Measurements from ENCODE around the gene SLC34A3. TPM values are rescaled to one million over a fixed set of nuclear protein-coding genes. Genes with fewer than 3 reads are reported as not detected.

The SLC34A3 gene
- total RNA-seq, 1 donor from 2014 or later, result 0.09 TPM

GRCh38 chr9:137268538-137269201 lies 38.0 kb downstream of the SLC34A3 start:
- no peak overlapping the region for H2AFZ ChIP-seq (ENCODE audit: low read depth, low read length)
- H3K79me2 ChIP-seq (ENCODE audit: insufficient read depth, low read length), result peaks cover 21% of the 10 kb centered on the region
- H3K9ac ChIP-seq (ENCODE audit: low read length), result peak overlapping the region; percentile 43
- peaks cover 6% of the 10 kb centered on the region for H3K4me1 Mint-ChIP-seq (ENCODE audit: low read depth, unreplicated experiment)
- no peak overlapping the region for H3K4me3 Mint-ChIP-seq (ENCODE audit: unreplicated experiment)
- DNase-seq (ENCODE audit: low read depth) (no peak), FAIRE-seq (no peak)
- no peak overlapping the region for H3K27ac Mint-ChIP-seq (ENCODE audit: unreplicated experiment)
- no peaks in the 10 kb centered on the region for H3K27me3 Mint-ChIP-seq (ENCODE audit: low read depth, unreplicated experiment)
- H3K4me3 ChIP-seq (ENCODE audit: insufficient read depth, low read depth, low read length), result no peak overlapping the region
- H3K9me3 Mint-ChIP-seq (ENCODE audit: unreplicated experiment), result no peaks in the 10 kb centered on the region
- TF ChIP-seq CTCF (IDR thresholded peaks at IDR 0.05; ENCODE audit: insufficient read depth, low read depth, low read length) (no peak), EZH2 (IDR thresholded peaks at IDR 0.05; ENCODE audit: insufficient read depth, low read length) (no peak)
- no peak overlapping the region for H3K4me2 ChIP-seq (ENCODE audit: low read length)
- H3K27me3 ChIP-seq (ENCODE audit: insufficient read depth, low read length), result no peaks in the 10 kb centered on the region
- peaks cover 15% of the 10 kb centered on the region for H3K36me3 Mint-ChIP-seq (ENCODE audit: low read depth, unreplicated experiment)
- H4K20me1 ChIP-seq (ENCODE audit: insufficient read depth, low read length), result peaks cover 45% of the 10 kb centered on the region
- H3K27ac ChIP-seq (ENCODE audit: low read depth, low read length), result no peak overlapping the region
- no peaks in the 10 kb centered on the region for H3K9me3 ChIP-seq (ENCODE audit: insufficient read depth, low read depth, low read length)
- H3K36me3 ChIP-seq (ENCODE audit: insufficient read depth, low read length), result peaks cover 15% of the 10 kb centered on the region
- peaks cover 4% of the 10 kb centered on the region for H3K4me1 ChIP-seq (ENCODE audit: insufficient read depth, low read length)

GRCh38 chr9:137269231-137269772 lies 38.6 kb downstream of the SLC34A3 start:
- H3K27me3 Mint-ChIP-seq (ENCODE audit: low read depth, unreplicated experiment), result no peaks in the 10 kb centered on the region
- H3K4me3 Mint-ChIP-seq (ENCODE audit: unreplicated experiment), result no peak overlapping the region
- TF ChIP-seq CTCF (IDR thresholded peaks at IDR 0.05; ENCODE audit: insufficient read depth, low read depth, low read length) (no peak), EZH2 (IDR thresholded peaks at IDR 0.05; ENCODE audit: insufficient read depth, low read length) (no peak)
- H3K9me3 ChIP-seq (ENCODE audit: insufficient read depth, low read depth, low read length), result no peaks in the 10 kb centered on the region
- DNase-seq (ENCODE audit: low read depth) (no peak), FAIRE-seq (no peak)
- H3K36me3 Mint-ChIP-seq (ENCODE audit: low read depth, unreplicated experiment), result peaks cover 15% of the 10 kb centered on the region
- H3K4me3 ChIP-seq (ENCODE audit: insufficient read depth, low read depth, low read length), result no peak overlapping the region
- peaks cover 6% of the 10 kb centered on the region for H3K4me1 Mint-ChIP-seq (ENCODE audit: low read depth, unreplicated experiment)
- H3K36me3 ChIP-seq (ENCODE audit: insufficient read depth, low read length), result peaks cover 9% of the 10 kb centered on the region
- no peaks in the 10 kb centered on the region for H3K27me3 ChIP-seq (ENCODE audit: insufficient read depth, low read length)
- peaks cover 18% of the 10 kb centered on the region for H3K79me2 ChIP-seq (ENCODE audit: insufficient read depth, low read length)
- no peaks in the 10 kb centered on the region for H3K9me3 Mint-ChIP-seq (ENCODE audit: unreplicated experiment)
- H3K27ac ChIP-seq (ENCODE audit: low read depth, low read length), result no peak overlapping the region
- no peak overlapping the region for H3K4me2 ChIP-seq (ENCODE audit: low read length)
- peaks cover 4% of the 10 kb centered on the region for H3K4me1 ChIP-seq (ENCODE audit: insufficient read depth, low read length)
- H4K20me1 ChIP-seq (ENCODE audit: insufficient read depth, low read length), result peaks cover 45% of the 10 kb centered on the region
- H3K9ac ChIP-seq (ENCODE audit: low read length), result no peak overlapping the region
- H2AFZ ChIP-seq (ENCODE audit: low read depth, low read length), result no peak overlapping the region
- H3K27ac Mint-ChIP-seq (ENCODE audit: unreplicated experiment), result peak overlapping the region; percentile 69
